Esophagus squamous epithelium (tissue), 4 donors: Measurements from ENCODE around the gene HMCN1.

Experiments used
- CTCF ChIP-seq, 6 experiments: fragments of 450-650 bp in 4 of 6; fragments of 200-600 bp in 2 of 6; sonication (generic) in 2 of 6; IDR thresholded peaks; one replicate each; pipeline ENCODE4 v1.5.1; 2016 to 2019; ENCODE audit warnings: antibody characterized with exemption in 6 of 6, mild to moderate bottlenecking in 4 of 6, moderate library complexity in 4 of 6
- POLR2A ChIP-seq, 4 donors: fragments of 450-650 bp; IDR thresholded peaks; one replicate each; pipeline ENCODE4 v1.6.1; 2017; ENCODE audit warnings: antibody characterized with exemption in 4 of 4, mild to moderate bottlenecking in 4 of 4, moderate library complexity in 3 of 4

GRCh38 chr1:186078245-186078644 lies 344.1 kb downstream of the HMCN1 start:
- TF ChIP-seq CTCF (IDR thresholded peaks at IDR 0.05), result no peak
- no peak for TF ChIP-seq POLR2A (IDR thresholded peaks at IDR 0.05)
